Liver (tissue), 9 donors: ENCODE measurements around the gene PTPRD. TPM values are rescaled to one million over a fixed set of nuclear protein-coding genes. Genes with fewer than 3 reads are reported as not detected.

ENCODE experiments used
- DNase-seq: peaks from one replicate; pipeline ENCODE4 v3.0.0-alpha.2; 2017; ENCODE audit warnings: low spot score
- H3K27ac ChIP-seq, 2 donors: one replicate each; pipeline ENCODE4 v1.7.0; 2013; ENCODE audit warnings: inconsistent platforms in 2 of 2, low read length in 2 of 2, control low read depth in 1 of 2, low read depth in 1 of 2, mild to moderate bottlenecking in 1 of 2
- H3K27me3 ChIP-seq, 4 donors: one replicate each; pipeline versions ENCODE4 v1.6.1 to v1.7.0; 2013; ENCODE audit warnings: low read length in 3 of 4, inconsistent platforms in 1 of 4, mild to moderate bottlenecking in 1 of 4, moderate library complexity in 1 of 4; ENCODE audit not compliant: control insufficient read depth in 4 of 4, insufficient read depth in 4 of 4
- H3K36me3 ChIP-seq, 4 donors: one replicate each; pipeline versions ENCODE4 v1.6.1 to v1.7.0; 2013; ENCODE audit warnings: low read length in 3 of 4, mild to moderate bottlenecking in 3 of 4, low read depth in 1 of 4, moderate library complexity in 1 of 4; ENCODE audit not compliant: control insufficient read depth in 4 of 4, insufficient read depth in 3 of 4
- H3K4me1 ChIP-seq, 4 donors: one replicate each; pipeline versions ENCODE4 v1.6.1 to v1.7.0; 2013; ENCODE audit warnings: low read length in 3 of 4, mild to moderate bottlenecking in 3 of 4, moderate library complexity in 1 of 4; ENCODE audit not compliant: control insufficient read depth in 4 of 4, insufficient read depth in 4 of 4
- H3K4me3 ChIP-seq, 3 donors: one replicate each; pipeline versions ENCODE4 v1.6.1 to v1.7.0; 2013; ENCODE audit warnings: low read length in 3 of 3, control low read depth in 1 of 3, low read depth in 1 of 3, mild to moderate bottlenecking in 1 of 3
- H3K9ac ChIP-seq, 2 donors: one replicate each; pipeline ENCODE4 v1.7.0; 2013; ENCODE audit warnings: low read length in 2 of 2, mild to moderate bottlenecking in 2 of 2, moderate library complexity in 2 of 2, control low read depth in 1 of 2, low read depth in 1 of 2
- H3K9me3 ChIP-seq, 4 donors: one replicate each; pipeline versions ENCODE4 v1.6.1 to v1.7.0; 2013; ENCODE audit warnings: low read length in 3 of 4; ENCODE audit not compliant: control insufficient read depth in 4 of 4
- EGR1 ChIP-seq, 2 donors: IDR thresholded peaks; 2 replicates each; pipeline ENCODE4 v1.6.1; 2016 to 2018; ENCODE audit warnings: antibody characterized with exemption in 2 of 2, low read depth in 2 of 2
- FOXA1 ChIP-seq: IDR thresholded peaks from 2 replicates; pipeline ENCODE4 v1.6.1; 2016; ENCODE audit warnings: antibody characterized with exemption
- FOXA2 ChIP-seq: IDR thresholded peaks from 2 replicates; pipeline ENCODE4 v1.6.1; 2016; ENCODE audit warnings: antibody characterized with exemption
- GABPA ChIP-seq, 2 donors: IDR thresholded peaks in 1 of 2; conservative IDR thresholded peaks in 1 of 2; 2 replicates each; pipeline ENCODE4 v1.6.1; 2016; ENCODE audit warnings: antibody characterized with exemption in 2 of 2, mild to moderate bottlenecking in 1 of 2, moderate library complexity in 1 of 2
- HNF4A ChIP-seq, 2 donors: conservative IDR thresholded peaks; 2 replicates each; pipeline ENCODE4 v1.6.1; 2016; ENCODE audit warnings: antibody characterized with exemption in 2 of 2, mild to moderate bottlenecking in 2 of 2
- HNF4G ChIP-seq: IDR thresholded peaks from 2 replicates; pipeline ENCODE4 v1.6.1; 2016; ENCODE audit warnings: antibody characterized with exemption
- JUND ChIP-seq, 2 donors: IDR thresholded peaks; 2 replicates each; pipeline ENCODE4 v1.6.1; 2016; ENCODE audit warnings: antibody characterized with exemption in 2 of 2
- NR2F2 ChIP-seq: IDR thresholded peaks from 2 replicates; pipeline ENCODE4 v1.6.1; 2016; ENCODE audit warnings: antibody characterized with exemption
- RAD21 ChIP-seq, 2 donors: IDR thresholded peaks; 2 replicates each; pipeline ENCODE4 v1.6.1; 2016; ENCODE audit warnings: antibody characterized with exemption in 2 of 2, mild to moderate bottlenecking in 2 of 2
- RXRA ChIP-seq, 2 donors: IDR thresholded peaks; 2 replicates each; pipeline ENCODE4 v1.6.1; 2017 to 2018; ENCODE audit warnings: antibody characterized with exemption in 2 of 2, mild to moderate bottlenecking in 1 of 2
- SP1 ChIP-seq: IDR thresholded peaks from 2 replicates; pipeline ENCODE4 v1.6.1; 2018; ENCODE audit warnings: antibody characterized with exemption, mild to moderate bottlenecking
- TAF1 ChIP-seq: conservative IDR thresholded peaks from 2 replicates; pipeline ENCODE4 v1.6.1; 2016; ENCODE audit warnings: antibody characterized with exemption, mild to moderate bottlenecking
- YY1 ChIP-seq: IDR thresholded peaks from 2 replicates; pipeline ENCODE4 v1.6.1; 2016; ENCODE audit warnings: antibody characterized with exemption, mild to moderate bottlenecking
- WGBS: extraction: QIAGEN DNeasy Blood & Tissue Kit; methylation state at CpG from one replicate; pipeline ENCODE4 v1.1.7; 2013; 5-methylcytosine and 5-hydroxymethylcytosine counted together
- polyA plus RNA-seq, 2 donors: library from polyadenylated mRNA; stranded (reverse) in 1 of 2; unstranded in 1 of 2; fragments of 200-250 nt in 1 of 2; fragments of >200 nt in 1 of 2; fragmentation: Nextera tagmentation in 1 of 2; extraction: Ambion mirVana in 1 of 2; gene quantifications; one replicate each; pipeline versions ENCODE4 v1.2.1 to v1.2.3, GENCODE V29; 2013 to 2015
- total RNA-seq, 2 donors: library from RNA; depleted of rRNA; stranded (reverse); fragments of >200 nt; gene quantifications; one replicate each; pipeline ENCODE4 v1.2.3, GENCODE V29; 2014
- TF ChIP-seq, protein P1 (sequence below): IDR thresholded peaks from 2 replicates; pipeline ENCODE4 v1.6.1; 2016; ENCODE audit warnings: antibody characterized with exemption
- TF ChIP-seq, protein P2 (sequence below): fragments of 150-350 bp; IDR thresholded peaks from 2 replicates; pipeline ENCODE4 v1.5.1; 2017; ENCODE audit warnings: improper control_type of control experiment, low read depth, low read length; ENCODE audit not compliant: missing input control
- TF ChIP-seq, protein P3 (sequence below): IDR thresholded peaks from 2 replicates; pipeline ENCODE4 v1.6.1; 2016; ENCODE audit warnings: antibody characterized with exemption
- TF ChIP-seq, protein P4 (sequence below): IDR thresholded peaks from 2 replicates; pipeline ENCODE4 v1.6.1; 2016; ENCODE audit warnings: antibody characterized with exemption
- TF ChIP-seq, protein P5 (sequence below): IDR thresholded peaks from 2 replicates; pipeline ENCODE4 v1.6.1; 2016; ENCODE audit warnings: antibody characterized with exemption, mild to moderate bottlenecking
- donor health status: healthy.
- donor health status: healthy.
- donor health status: healthy.
- donor health status: healthy.
- donor health status: healthy.

The PTPRD gene
- total and polyA plus RNA-seq, 4 donors: 0.78 to 34.2 (median 4.7) TPM

DNA sequence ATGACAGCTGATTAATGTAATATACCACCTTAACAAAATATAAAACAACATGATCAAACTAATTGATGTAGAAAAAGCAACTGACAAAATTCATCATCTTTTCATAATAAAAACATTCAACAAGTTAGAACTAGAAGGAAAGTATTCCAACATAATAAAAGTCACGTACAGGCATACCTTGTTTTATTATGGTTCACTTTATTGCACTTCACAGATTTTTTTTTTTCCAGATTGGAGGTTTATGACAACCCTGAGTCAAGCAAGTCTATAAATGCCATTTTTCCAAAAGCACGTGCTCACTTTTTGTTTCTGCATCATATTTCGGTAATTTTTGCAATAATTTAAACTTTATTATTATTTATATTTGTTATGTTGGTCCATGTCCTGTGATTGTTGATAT lies 1120.3 kb downstream of the PTPRD start:
- Histone ChIP-seq H3K36me3 (no peaks in the 10 kb centered on the region), H3K9ac (no peak overlapping the region), H3K27me3 (no peaks in the 10 kb centered on the region), H3K9me3 (peaks cover 0 to 3% (median 0%) of the 10 kb centered on the region in 4 donors), H3K4me3 (no peak overlapping the region), H3K4me1 (no peaks in the 10 kb centered on the region), H3K27ac (no peak overlapping the region)
- TF ChIP-seq RXRA (IDR thresholded peaks at IDR 0.05): no peak
- no peak for TF ChIP-seq JUND (IDR thresholded peaks at IDR 0.05)
- no peak for TF ChIP-seq EGR1 (IDR thresholded peaks at IDR 0.05; ENCODE audit: low read depth in 2 of 2)
- TF ChIP-seq FOXA2: no peak
- TF ChIP-seq NR2F2: no peak
- TF ChIP-seq HNF4A (conservative IDR thresholded peaks at IDR 0.05): no peak
- no peak for TF ChIP-seq FOXA1
- no peak for TF ChIP-seq HNF4G
- TF ChIP-seq, protein P1, sequence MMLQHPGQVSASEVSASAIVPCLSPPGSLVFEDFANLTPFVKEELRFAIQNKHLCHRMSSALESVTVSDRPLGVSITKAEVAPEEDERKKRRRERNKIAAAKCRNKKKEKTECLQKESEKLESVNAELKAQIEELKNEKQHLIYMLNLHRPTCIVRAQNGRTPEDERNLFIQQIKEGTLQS: no peak
- TF ChIP-seq TAF1: no peak
- TF ChIP-seq, protein P2, sequence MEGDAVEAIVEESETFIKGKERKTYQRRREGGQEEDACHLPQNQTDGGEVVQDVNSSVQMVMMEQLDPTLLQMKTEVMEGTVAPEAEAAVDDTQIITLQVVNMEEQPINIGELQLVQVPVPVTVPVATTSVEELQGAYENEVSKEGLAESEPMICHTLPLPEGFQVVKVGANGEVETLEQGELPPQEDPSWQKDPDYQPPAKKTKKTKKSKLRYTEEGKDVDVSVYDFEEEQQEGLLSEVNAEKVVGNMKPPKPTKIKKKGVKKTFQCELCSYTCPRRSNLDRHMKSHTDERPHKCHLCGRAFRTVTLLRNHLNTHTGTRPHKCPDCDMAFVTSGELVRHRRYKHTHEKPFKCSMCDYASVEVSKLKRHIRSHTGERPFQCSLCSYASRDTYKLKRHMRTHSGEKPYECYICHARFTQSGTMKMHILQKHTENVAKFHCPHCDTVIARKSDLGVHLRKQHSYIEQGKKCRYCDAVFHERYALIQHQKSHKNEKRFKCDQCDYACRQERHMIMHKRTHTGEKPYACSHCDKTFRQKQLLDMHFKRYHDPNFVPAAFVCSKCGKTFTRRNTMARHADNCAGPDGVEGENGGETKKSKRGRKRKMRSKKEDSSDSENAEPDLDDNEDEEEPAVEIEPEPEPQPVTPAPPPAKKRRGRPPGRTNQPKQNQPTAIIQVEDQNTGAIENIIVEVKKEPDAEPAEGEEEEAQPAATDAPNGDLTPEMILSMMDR: no peak
- TF ChIP-seq YY1: no peak
- TF ChIP-seq, protein P3, sequence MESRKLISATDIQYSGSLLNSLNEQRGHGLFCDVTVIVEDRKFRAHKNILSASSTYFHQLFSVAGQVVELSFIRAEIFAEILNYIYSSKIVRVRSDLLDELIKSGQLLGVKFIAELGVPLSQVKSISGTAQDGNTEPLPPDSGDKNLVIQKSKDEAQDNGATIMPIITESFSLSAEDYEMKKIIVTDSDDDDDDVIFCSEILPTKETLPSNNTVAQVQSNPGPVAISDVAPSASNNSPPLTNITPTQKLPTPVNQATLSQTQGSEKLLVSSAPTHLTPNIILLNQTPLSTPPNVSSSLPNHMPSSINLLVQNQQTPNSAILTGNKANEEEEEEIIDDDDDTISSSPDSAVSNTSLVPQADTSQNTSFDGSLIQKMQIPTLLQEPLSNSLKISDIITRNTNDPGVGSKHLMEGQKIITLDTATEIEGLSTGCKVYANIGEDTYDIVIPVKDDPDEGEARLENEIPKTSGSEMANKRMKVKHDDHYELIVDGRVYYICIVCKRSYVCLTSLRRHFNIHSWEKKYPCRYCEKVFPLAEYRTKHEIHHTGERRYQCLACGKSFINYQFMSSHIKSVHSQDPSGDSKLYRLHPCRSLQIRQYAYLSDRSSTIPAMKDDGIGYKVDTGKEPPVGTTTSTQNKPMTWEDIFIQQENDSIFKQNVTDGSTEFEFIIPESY: no peak
- TF ChIP-seq SP1: no peak
- TF ChIP-seq, protein P4, sequence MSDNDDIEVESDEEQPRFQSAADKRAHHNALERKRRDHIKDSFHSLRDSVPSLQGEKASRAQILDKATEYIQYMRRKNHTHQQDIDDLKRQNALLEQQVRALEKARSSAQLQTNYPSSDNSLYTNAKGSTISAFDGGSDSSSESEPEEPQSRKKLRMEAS: no peak
- no peak for TF ChIP-seq GABPA (IDR thresholded peaks at IDR 0.05 in 1 of 2, conservative IDR thresholded peaks at IDR 0.05 in 1 of 2)
- no peak for TF ChIP-seq RAD21 (IDR thresholded peaks at IDR 0.05)
- TF ChIP-seq, protein P5, sequence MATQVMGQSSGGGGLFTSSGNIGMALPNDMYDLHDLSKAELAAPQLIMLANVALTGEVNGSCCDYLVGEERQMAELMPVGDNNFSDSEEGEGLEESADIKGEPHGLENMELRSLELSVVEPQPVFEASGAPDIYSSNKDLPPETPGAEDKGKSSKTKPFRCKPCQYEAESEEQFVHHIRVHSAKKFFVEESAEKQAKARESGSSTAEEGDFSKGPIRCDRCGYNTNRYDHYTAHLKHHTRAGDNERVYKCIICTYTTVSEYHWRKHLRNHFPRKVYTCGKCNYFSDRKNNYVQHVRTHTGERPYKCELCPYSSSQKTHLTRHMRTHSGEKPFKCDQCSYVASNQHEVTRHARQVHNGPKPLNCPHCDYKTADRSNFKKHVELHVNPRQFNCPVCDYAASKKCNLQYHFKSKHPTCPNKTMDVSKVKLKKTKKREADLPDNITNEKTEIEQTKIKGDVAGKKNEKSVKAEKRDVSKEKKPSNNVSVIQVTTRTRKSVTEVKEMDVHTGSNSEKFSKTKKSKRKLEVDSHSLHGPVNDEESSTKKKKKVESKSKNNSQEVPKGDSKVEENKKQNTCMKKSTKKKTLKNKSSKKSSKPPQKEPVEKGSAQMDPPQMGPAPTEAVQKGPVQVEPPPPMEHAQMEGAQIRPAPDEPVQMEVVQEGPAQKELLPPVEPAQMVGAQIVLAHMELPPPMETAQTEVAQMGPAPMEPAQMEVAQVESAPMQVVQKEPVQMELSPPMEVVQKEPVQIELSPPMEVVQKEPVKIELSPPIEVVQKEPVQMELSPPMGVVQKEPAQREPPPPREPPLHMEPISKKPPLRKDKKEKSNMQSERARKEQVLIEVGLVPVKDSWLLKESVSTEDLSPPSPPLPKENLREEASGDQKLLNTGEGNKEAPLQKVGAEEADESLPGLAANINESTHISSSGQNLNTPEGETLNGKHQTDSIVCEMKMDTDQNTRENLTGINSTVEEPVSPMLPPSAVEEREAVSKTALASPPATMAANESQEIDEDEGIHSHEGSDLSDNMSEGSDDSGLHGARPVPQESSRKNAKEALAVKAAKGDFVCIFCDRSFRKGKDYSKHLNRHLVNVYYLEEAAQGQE: no peak
- no peak for DNase-seq
- WGBS: 69% methylated on average over 3 of the region's 3 CpGs
